Measurements from ENCODE around the gene ZDHHC24.

The ZDHHC24 gene

DNA sequence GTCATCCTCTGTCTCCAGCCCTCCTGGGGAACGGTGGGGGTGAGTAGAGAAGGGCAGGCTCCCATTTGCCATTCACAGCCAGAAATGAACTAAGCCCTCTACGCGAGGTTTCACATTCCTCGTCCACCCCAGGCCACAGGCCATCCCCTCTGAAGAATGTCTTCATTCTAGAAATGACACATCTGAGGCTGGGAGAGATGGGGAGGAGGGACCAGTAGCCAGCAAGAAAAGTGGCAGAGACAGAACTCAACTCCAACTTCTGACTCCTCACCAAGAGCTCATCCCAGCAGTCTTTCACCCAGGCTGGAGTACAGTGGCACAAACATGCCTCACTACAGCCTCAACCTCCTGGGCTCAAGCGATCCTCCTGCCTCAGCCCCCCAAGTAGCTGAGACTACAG is 19.1 kb upstream of the ZDHHC24 start:
- DNase-seq (ENCODE audit: low read depth): no peak

DNA sequence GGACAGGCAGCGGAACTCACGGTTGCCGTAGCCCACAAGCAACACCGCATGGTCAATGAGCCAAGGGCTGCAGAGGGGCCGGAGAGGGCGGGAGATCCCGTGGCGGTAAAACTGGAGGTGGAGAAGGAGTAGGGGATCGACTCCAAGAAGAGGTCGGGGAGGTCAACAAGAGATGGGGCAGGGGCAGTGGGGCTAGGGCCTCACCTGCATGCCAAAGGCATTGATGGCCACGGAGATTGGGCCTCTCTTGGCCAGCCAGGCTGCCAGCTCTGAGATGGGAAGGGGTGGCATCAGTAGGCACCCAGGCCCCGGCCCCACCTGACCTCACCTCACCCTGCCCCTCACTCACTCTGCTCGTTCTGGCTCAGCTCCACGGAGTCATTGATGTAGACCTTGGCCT is 18.7 kb upstream of the ZDHHC24 start:
- no peak for DNase-seq (ENCODE audit: low read depth)

DNA sequence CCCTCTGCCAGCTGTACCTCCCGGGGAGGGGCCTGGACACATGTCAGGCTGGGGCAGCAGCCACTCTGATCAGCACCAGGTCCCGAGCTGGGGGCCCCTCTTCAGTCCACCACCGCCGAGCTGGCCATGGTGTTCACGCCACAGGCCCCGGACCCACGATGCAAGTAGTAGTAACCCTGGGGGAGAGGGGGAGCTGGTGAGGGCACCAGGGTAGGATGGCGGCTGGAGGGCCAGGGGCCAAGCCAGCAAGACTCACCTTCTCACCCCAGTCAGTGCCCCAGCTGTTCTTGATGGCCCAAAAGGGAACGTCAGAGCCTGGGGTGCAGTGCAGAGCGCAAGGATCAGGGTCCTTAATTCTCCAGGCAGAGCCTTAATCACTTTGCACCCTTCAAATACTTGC is 18.0 kb upstream of the ZDHHC24 start:
- DNase-seq (ENCODE audit: low read depth): no peak

DNA sequence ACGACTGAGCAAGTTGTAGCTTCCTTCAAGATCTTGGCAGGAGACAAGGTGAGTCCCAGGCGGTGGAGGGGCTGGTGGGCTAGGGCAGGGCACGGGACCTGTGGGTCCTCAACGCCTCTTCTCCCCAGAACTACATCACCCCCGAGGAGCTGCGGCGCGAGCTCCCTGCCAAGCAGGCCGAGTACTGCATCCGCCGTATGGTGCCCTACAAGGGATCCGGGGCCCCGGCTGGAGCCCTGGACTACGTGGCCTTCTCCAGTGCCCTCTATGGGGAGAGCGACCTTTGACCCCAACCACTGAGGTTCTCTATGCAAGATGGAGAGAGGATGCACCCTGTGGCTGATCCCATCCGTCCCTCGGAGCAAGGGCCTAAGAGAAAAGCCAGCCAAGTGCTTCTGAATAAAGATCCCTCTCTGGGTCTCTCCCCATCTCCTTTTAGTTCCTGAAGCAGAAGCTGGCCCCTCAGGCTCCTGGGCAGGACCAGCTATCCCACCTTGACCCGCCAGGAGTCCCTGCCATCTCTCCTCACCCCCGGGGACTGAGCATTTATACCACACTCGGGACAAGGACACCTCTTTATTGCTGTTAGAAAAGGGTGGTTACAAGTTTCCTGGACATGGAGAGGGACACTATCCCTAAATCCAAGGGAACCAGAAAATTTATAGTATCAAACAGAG is 17.2 kb upstream of the ZDHHC24 start:
- DNase-seq (ENCODE audit: low read depth): no peak

DNA sequence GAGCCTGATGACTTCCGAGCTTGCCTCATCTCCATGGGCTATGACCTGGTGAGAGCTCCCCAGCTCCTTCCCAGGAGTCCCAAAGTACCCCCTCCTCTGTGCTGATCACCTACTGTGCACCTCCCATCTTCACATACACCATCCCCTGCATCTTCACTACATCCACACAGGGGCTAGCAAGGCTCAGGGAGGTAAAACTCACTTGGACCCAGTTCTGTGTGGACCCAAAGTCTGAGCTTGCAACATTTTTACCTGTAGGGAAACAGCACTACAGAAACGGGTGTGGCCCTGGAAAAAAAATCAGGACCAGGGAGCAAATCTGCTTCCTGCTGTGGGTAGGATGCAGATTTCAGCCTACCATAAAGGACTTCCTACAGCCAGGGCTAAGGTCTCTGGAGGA is 16.4 kb upstream of the ZDHHC24 start:
- no peak for DNase-seq (ENCODE audit: low read depth)

DNA sequence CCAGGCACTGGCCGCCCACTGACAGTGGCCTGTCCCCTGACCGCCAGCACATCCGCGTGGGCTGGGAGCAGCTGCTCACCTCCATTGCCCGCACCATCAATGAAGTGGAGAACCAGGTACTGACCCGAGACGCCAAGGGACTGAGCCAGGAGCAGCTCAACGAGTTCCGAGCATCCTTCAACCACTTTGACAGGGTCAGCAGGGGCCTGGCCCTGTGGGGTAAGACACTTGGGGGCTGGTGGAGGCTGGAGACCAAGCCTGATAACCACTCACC is 16.1 kb upstream of the ZDHHC24 start:
- DNase-seq (ENCODE audit: low read depth): no peak

DNA sequence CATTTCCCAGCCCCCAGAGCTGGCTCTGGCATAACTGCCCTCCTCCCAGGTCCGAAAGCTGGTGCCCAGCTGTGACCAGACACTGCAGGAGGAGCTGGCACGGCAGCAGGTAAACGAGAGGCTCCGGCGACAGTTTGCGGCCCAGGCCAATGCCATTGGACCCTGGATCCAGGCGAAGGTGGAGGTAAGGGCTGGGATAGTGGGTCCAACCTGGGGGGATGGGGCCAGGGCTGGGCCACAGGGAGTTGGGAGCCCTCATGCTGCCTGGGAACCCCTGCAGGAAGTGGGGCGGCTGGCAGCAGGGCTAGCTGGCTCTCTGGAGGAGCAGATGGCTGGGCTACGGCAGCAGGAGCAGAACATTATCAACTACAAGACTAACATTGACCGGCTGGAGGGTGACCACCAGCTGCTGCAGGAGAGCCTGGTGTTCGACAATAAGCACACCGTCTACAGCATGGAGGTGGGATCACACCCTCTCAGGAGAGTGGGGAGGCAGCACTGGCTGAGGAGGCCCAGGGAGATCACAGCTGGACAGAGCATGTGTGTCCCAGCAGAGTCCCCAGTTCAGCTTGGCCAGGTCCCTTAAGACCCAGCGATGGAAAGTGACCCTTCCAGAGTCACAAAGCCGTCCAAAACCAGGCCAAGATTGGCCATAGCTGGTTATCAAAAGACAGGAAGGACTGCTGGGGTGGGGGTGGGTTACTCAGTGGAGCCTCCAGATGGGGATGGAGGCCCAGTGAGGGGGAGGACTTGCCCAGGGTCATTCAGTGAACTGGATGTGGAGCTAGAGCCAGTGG is 15.5 kb upstream of the ZDHHC24 start:
- no peak for DNase-seq (ENCODE audit: low read depth)

DNA sequence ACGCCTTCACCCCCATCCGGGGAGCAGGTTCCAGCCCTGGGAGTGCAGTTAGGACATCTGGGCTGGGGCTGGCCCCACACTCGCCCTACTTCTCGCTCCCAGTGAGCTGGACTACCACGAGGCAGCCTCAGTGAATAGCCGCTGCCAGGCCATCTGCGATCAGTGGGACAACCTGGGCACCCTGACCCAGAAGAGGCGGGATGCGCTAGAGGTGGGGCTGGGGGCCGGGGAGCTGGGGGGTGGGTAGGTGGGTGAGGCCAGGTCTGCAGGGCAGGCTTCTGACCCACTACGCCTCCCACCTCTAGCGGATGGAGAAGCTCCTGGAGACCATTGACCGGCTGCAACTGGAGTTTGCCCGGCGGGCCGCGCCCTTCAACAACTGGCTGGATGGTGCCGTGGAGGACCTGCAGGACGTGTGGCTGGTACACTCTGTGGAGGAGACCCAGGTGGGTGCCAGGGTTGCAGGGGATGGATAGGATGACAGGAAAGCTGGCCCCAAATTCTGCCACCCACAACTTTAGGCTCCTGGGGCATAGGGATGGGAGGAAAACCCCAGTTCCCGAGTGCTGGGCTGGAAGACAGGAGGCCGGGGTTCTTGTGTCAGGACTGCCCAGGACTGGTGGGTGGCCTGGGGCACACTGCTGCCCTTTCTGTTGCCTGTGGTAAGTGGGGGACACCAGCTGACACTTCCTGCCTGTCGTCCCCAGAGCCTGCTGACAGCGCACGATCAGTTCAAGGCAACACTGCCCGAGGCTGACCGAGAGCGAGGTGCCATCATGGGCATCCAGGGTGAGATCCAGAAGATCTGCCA is 14.2 kb upstream of the ZDHHC24 start:
- no peak for DNase-seq (ENCODE audit: low read depth)

DNA sequence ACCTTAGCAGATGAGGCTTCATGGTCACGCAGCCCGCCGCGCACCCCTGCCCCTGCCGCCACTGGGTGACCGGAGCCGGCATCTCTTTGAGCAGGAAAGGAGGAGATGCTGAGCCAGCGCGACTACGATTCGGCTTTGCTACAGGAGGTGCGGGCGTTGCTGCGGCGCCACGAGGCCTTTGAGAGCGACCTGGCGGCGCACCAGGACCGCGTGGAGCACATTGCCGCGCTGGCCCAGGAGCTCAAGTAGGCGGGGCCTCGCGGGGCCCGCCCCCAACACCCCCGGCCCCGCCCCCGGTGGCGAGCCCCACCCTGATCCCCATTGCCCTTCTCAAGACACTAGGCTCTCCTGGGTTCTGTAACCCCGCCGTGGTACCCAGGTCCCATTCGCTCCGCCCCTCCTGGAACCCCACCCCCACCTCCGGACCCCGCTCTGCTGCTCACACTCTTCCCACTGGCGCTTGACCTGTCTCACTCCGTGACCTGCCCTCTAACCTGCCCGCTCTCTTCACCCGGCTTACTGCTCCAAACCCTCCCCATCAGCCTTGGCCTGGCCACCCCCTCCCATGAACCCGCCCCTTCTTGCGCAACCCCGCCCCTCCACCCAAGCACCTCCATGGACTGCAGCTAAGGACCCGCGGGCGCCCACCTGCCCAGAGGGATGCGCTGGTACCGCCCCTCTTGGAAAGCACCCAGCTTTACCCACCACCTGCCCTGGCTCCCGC is 13.5 kb upstream of the ZDHHC24 start:
- DNase-seq (ENCODE audit: low read depth): peak; percentile 20

DNA sequence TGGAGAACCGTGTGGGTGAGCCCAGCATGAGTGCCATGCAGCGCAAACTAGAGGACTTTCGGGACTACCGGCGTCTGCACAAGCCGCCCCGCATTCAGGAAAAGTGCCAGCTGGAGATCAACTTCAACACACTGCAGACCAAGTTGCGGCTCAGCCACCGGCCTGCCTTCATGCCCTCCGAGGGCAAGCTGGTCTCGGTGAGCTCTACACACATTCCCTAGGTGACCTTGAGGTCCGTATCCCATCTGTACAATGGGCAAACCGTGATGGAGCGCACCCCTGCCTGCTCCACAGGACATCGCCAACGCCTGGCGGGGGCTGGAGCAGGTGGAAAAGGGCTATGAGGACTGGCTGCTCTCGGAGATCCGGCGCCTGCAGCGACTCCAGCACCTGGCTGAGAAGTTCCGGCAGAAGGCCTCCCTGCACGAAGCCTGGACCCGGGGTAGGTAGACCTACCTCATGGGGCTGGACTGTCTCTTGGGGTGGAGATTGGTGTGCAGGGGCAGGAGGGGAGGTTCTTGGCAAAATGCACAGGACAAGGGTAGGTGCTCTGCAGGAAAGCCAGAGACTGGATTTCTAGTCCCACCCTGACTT is 12.0 kb upstream of the ZDHHC24 start:
- no peak for DNase-seq (ENCODE audit: low read depth)

DNA sequence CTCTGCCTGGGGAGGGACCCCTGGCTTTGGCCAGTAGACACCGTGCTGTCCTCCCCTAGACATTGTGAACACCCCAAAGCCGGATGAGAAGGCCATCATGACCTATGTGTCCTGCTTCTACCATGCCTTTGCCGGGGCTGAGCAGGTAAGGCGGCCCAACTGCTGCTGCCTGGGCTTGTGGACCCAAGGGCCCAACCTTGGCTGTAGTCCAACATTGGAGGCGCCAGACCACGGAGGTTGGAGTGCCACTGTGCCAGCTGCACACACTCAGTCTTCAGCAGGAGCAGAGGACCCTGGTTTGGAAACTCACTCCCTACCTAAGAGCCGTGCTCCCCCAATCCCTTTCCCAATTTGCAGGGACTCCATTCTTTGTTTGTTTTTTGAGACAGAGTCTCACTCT is 10.2 kb upstream of the ZDHHC24 start:
- DNase-seq (ENCODE audit: low read depth): no peak

DNA sequence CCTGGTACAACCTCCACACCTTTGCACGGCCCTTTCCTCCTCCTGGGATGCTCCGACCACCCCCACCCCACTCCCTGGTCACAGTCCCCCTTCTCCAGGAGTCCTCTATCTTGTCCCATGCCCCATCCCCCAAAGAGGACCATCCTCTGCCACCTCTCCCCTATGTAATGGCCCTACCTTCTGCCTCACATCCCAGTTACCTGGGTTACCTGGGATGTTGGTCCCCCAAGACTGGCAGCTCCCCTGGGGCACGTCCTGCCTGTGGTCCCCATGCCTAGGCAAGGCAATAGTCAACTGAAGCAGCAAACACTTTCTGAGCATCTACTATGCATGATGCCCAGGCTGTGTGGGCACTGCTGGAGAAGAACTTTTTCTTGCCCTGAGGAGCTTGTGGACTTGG is 9.6 kb upstream of the ZDHHC24 start:
- no peak for DNase-seq (ENCODE audit: low read depth)

DNA sequence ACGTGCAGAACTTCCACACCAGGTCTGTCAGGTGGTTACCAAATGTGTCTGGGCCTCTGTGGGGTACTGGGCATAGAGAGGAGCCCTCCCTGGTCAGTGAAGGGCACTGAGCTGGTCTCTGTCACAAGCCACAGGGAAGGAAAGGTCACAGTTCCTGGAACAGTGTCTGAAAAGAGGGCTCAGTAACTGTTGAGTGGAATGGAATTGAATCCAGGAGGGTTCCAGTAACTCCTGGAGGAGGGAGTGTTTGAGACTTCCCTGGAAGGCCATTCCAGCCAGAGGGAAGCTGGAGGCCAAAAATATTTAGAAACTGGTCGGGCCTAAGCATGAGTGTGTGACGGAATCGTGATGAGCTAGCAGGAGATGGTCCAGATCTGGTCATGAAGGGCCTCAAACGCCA is 8.8 kb upstream of the ZDHHC24 start:
- DNase-seq (ENCODE audit: low read depth): no peak

DNA sequence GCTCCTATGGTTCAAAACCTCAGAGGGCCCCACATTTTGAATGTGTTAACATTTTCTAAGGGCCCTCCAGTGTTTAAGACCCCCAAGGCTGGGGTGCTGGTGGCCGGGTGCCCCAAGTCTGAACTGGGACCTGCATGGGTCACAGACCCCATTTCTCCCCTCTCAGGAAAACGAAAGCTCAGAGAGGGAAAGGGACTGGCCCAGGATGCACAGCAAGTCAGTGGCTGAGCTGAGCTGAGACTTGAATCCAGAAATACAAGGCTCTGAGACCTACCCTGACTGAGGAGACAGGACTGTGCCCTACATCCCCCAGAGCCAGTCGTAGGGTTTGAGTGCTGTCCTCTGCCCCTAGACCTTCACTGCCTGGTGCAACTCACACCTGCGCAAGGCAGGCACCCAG is 5.0 kb upstream of the ZDHHC24 start:
- no peak for DNase-seq (ENCODE audit: low read depth)

DNA sequence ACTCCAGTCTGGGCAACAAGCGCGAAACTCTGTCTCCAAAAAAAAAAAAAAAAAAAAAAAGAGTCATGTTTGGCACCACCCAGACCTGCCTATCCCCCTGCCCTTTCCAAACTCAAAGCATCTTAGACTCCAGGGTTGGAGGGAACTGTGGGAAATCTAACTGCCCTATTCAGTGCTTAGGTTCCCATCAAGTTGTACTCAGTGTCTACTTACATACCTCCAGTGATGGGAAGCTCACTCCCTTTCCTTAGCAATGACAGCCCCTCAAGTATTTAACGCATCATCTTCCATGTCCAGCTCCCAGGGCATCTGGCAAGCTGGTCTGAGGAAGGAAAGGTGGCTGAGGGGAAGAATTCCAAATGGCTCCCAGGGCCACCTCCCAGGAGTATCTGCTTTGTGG is 3.8 kb upstream of the ZDHHC24 start:
- DNase-seq (ENCODE audit: low read depth): no peak

DNA sequence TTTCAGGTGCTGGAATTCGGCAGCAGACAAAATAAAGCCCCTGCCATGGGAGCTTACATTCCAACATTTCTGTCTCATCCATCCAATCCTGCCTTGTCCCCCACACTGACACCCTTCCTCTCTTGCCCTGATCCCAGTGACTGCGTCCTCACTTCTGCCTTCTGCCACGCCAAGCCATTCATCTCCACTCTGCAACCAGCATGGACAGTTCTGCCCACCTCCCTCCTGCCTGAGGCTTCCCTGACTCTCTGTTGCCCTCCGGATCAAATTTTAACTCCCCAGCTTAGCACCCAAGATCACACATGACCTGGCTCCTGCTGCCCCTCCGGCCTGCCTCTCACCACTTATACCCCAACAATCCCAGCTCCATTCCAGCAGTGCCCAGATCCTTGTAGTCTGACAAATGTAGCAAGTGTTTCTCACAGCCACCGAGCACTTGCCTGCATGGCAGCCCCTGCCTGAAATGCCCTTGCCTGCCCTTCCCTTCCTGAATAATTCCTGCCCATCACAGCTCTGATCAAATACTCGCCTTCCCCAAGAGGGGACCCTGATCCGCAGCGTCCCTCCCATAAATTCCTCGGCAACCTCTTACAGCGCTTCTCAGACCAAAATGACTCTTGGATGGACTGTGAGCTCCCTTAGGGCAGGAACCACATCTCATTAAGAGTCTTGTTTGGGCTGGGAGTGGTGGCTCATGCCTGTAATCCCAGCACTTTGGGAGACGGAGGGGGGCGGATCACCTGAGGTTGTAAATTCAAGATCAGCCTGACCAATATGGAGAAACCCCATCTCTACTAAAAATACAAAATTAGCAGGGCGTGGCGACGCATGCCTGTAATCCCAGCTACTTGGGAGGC is 3.2 kb upstream of the ZDHHC24 start:
- no peak for DNase-seq (ENCODE audit: low read depth)

DNA sequence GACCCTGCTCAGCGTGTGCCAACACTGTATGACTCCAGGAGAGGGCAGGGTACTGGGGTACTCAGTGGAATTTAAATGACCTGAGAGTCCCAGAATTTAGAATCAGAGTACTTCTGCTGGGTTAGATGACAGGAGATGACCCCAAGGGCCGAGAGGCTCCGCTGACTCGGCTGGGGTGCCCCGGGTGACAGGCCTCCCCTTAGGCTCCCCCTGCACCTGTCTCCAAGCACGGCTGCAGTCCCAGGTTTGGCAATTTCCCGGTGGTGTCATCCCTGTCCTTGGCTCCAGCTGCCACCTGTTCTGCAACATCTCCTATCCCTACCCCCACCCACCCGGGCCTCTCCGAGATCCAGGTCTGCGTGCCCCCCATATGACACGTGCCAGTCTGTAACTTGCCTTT is 2.2 kb upstream of the ZDHHC24 start:
- no peak for DNase-seq (ENCODE audit: low read depth)

DNA sequence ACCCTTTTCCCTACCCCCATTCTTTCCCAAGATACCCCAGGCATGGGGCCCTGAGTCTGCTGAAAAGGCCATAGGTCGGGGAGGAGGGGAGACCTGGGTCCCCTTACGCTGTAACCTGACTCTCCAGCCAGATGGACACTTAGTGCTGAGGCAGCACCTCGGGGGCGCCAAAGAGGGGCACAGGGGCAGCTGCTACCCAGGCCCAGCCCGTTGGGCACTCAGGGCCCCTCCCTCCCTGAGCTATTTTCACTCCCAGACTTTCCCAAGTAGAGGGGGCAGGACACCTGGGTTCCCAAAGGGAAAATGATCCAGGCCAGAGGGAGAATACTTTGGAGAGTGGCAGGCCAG is 1.8 kb upstream of the ZDHHC24 start:
- DNase-seq (ENCODE audit: low read depth): no peak

DNA sequence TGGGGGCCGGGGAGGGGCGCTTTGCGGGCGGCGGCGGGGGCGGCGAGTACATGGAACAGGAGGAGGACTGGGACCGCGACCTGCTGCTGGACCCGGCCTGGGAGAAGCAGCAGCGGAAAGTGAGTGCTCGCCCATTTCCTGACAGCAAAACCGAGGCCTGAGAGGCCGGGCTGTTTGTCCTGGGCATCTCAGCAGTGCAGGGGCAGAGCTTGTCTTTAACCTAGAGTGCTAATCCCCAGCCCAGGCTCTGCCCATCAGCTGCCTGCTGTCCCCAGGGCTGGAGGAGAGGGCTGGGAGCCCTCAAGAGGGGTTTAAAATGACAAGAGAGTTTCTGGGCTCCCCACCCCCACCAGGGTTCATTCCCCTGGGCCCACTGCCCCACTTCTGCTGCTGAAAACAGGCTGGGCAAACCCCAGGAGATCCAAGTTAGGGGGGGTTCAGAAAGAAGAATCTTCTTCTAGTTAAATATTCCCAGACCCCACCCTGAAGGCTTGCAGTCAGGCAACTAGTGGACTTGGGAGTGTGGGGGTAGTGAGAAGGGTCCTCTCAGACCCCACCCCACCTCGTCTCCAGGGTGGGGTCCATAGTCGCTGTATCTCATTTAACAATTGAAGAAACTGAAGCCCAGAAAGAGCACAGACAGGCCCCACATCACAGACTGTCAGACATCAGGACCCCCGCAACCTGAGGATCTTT is 1.3 kb upstream of the ZDHHC24 start:
- DNase-seq (ENCODE audit: low read depth): no peak

DNA sequence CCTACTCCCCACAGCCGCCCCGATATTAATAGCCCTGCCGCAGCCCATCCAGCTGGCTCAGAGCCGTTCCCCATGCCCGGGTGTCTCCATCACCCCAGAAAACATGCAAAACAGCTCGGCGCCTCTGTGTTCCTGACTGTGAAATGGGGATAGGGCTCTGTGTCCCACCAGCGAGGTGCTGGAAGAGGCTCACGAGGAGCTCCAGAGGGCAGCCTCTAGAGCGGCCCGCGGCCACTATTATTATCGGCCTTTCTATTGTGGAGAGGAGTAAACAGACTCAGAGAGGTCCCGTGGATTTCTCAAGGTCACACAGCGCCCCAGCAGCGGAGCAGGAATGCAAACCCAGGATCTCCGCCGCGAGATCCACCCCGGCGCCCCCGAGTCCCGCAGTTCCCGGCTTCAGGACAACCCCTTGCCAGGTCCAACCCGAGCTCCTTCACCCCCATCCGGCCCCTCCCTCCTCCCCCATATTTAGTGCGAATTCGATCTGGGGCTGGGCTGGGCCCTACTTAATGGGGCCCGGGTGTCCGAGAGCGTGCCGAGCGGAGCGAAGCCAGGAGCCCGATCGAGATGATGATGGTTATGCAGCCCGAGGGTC is 619 bp upstream of the ZDHHC24 start, which contains the start of gene ACTN3:
Gene ACTN3, plus strand, starts transcription at position 536 of the 598 bp plus-strand sequence. Its CDS starts 35 bp downstream, at position 571.
- DNase-seq (ENCODE audit: low read depth): no peak

Data from activated T-cell treated with anti-CD3 and anti-CD28 coated beads for 24 hours (primary cell).